ENCODE data around the gene C11orf98.
"Not testable (repeated sequence)": the region's sequence is repeated elsewhere in the genome, so short reads cannot be mapped to it uniquely, and the experiment has no call there.

The C11orf98 gene

GRCh38 chr11:62680825-62681240 is 15.8 kb upstream of the C11orf98 start:
- DNase-seq: peak; percentile 62 to 70 (median 63)

- DNase-seq: peak; percentile 96 to 97 (median 97)
Measured at GRCh38 chr11:62678770-62679696, 14.0 kb upstream of the C11orf98 start, which contains the start of gene UBXN1. TSS of gene UBXN1 (minus strand) at chr11:62679073. CDS start at chr11:62678923, 150 bp downstream.

GRCh38 chr11:62678433-62678769 is 13.4 kb upstream of the C11orf98 start:
- no peak for DNase-seq

GRCh38 chr11:62677714-62678113 is 12.7 kb upstream of the C11orf98 start:
- no peak for DNase-seq

- DNase-seq: no peak
Measured at GRCh38 chr11:62677156-62677555, 12.1 kb upstream of the C11orf98 start.

GRCh38 chr11:62676698-62677097 is 11.7 kb upstream of the C11orf98 start:
- no peak for DNase-seq

- not testable (repeated sequence) for DNase-seq
Measured at GRCh38 chr11:62675415-62675814, 10.4 kb upstream of the C11orf98 start.

GRCh38 chr11:62673196-62673525 is 8.2 kb upstream of the C11orf98 start:
- DNase-seq: no peak

GRCh38 chr11:62671608-62672389 is 6.8 kb upstream of the C11orf98 start, which contains the start of the genes LBHD1 and UQCC3:
TSS of gene LBHD1 (minus strand) at chr11:62672267. CDS start at chr11:62670031, 2,236 bp downstream.
TSS of gene UQCC3 (plus strand) at chr11:62671673. CDS start at chr11:62671746, 73 bp downstream.
- peak; percentile 87 to 92 (median 91) for DNase-seq

- DNase-seq: peak in 1 of 3 donors; percentile 33
Measured at GRCh38 chr11:62671236-62671607, 6.2 kb upstream of the C11orf98 start.

- DNase-seq: no peak
Measured at GRCh38 chr11:62669420-62670161, 4.6 kb upstream of the C11orf98 start.

- DNase-seq: no peak
Measured at GRCh38 chr11:62667460-62667859, 2.5 kb upstream of the C11orf98 start.

GRCh38 chr11:62666259-62666926 is 1.4 kb upstream of the C11orf98 start:
- DNase-seq: no peak

GRCh38 chr11:62665599-62666258 is 719 bp upstream of the C11orf98 start:
- peak; percentile 59 to 65 (median 64) for DNase-seq

- no peak for DNase-seq
Measured at GRCh38 chr11:62664405-62665074, 470 bp downstream of the C11orf98 start.

GRCh38 chr11:62656796-62657429 is 8.1 kb downstream of the C11orf98 start:
- no peak for DNase-seq

- no peak for DNase-seq
Measured at GRCh38 chr11:62654297-62654696, 10.7 kb downstream of the C11orf98 start.

GRCh38 chr11:62652161-62653006 is 12.6 kb downstream of the C11orf98 start:
- DNase-seq: peak in 2 of 3 donors; percentile 21 to 28

GRCh38 chr11:62650283-62650682 is 14.7 kb downstream of the C11orf98 start:
- DNase-seq: not testable (repeated sequence)

GRCh38 chr11:62649486-62649885 is 15.5 kb downstream of the C11orf98 start:
- no peak for DNase-seq

All from suppressor macrophage treated with lipopolysaccharide for 1 hour (primary cell).